Activated T-cell treated with anti-CD3 and anti-CD28 coated beads, Interleukin-2, amount 50 U/mL, for 1 hour (primary cell): ENCODE data around the gene RNU1-2.
"Not testable (repeated sequence)": the region's sequence is repeated elsewhere in the genome, so short reads cannot be mapped to it uniquely, and the experiment has no call there.

Experiments used
- DNase-seq: peaks from one replicate; pipeline ENCODE4 v3.0.0-alpha.2; 2020

Gene RNU1-2

GRCh38 chr1:16911851-16912721, 16.3 kb downstream of the RNU1-2 start:
- DNase-seq, result not testable (repeated sequence)

- not testable (repeated sequence) for DNase-seq
Observed at GRCh38 chr1:16912742-16913141, 17.0 kb downstream of the RNU1-2 start.

- no peak for DNase-seq
Observed at GRCh38 chr1:16913181-16913832, 17.5 kb downstream of the RNU1-2 start.

GRCh38 chr1:16913833-16914662, 18.3 kb downstream of the RNU1-2 start:
- peak; percentile 98 for DNase-seq

- not testable (repeated sequence) for DNase-seq
Observed at GRCh38 chr1:16914928-16915626, 19.3 kb downstream of the RNU1-2 start.

- peak; percentile 17 for DNase-seq
Observed at GRCh38 chr1:16915627-16915973, 19.8 kb downstream of the RNU1-2 start.

DNA sequence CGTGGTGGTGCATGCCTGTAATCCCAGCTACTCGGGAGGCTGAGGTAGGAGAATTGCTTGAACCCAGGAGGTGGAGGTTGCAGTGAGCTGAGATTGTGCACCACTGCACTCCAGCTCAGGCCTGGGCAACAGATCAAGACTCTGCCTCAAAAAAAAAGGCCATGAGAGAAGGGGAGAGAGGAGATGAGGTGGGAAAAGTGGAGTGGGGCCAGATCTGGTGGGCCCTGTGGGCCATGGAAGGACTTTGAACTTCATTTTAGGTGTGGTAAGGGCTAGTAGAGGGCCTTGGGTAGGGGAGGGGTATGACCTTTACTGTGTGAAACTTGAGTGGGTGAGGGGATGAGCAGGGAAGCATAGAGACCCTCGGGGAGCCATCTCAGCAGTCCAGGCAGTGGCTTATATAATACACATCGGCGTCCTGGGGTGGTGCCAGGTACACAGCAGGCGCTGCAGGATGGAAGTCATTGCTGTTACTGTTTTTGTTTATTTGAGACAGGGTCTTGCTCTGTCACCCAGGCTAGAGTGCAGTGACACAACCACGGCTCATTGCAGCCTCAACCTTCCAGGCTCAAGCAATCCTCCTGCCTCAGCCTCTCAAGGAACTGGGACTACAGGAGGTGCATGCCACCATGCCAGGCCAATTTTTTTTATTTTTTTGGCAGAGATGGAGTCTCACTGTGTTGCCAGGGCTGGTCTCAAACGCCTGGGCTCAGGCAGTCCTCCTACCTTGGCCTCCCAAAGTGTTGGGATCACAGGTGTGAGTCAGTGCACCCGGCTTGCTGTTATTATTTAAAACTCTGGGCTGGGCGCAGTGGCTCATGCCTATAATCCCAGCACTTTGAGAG, 20.5 kb downstream of the RNU1-2 start:
- DNase-seq, result not testable (repeated sequence)

DNA sequence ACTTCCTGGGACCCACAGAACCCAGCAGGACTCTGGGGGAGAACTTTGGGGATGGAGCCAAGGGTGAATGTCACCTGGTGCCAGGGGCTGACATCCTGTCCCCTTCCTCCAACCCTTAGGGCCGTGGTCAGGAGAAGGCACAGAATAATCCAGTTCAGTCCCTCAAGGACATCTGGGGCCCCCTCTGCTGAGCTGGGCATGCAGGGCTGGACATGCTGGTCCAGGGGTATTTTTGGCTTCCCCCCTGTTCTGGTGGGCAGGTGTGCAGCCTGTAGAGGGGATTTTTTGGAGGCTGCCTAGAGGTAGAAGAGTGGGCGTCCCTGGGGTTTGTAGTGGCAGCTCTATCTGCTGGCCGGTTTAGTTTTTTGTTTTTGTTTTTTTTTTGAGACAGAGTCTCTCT, 22.6 kb downstream of the RNU1-2 start:
- DNase-seq, result no peak

GRCh38 chr1:16918936-16919665, 23.3 kb downstream of the RNU1-2 start:
- DNase-seq, result not testable (repeated sequence)

DNA sequence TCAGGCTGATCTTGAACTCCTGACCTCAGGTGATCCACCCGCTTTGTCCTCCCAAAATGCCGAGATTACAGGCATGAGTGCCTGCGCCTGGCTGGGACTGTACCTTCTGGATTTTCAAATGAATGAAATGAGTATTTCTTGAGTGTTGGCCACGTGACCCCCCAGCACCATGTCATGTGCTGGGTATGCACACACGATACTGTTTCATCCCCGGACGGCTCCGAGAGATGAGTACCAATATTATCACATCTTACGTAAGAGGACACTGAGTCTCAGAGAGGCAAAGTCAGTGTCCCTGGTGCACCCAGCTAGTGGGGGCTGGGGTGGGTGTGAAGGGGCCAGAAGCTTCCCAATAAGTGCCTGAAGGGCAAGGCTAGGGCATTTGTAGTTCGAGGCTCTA, 25.2 kb downstream of the RNU1-2 start:
- DNase-seq, result no peak

GRCh38 chr1:16921391-16922185, 25.8 kb downstream of the RNU1-2 start, which contains the start of gene CROCC:
TSS of gene CROCC (plus strand) at chr1:16921931. CDS start at chr1:16922019, 88 bp downstream.
- DNase-seq, result peak; percentile 42

DNA sequence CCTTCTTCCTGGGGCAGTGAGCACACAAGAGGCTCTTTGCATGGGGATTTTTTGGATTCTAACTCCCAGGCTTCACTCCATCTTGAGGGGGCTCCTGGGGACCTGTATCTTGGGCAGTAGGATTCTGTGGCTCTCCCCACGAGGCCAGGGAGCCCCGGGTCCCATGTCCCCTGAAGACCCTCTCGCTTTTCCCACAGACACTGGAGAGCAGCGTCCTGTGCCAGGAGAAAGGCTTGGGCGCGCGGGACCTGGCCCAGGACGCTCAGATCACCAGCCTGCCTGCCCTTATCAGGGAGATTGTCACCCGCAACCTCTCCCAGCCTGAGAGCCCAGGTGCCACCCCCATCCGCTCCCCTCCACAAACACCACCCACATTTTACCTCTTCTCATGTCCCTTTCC, 26.7 kb downstream of the RNU1-2 start:
- DNase-seq, result no peak

GRCh38 chr1:16922885-16923431, 27.2 kb downstream of the RNU1-2 start:
- DNase-seq, result no peak

DNA sequence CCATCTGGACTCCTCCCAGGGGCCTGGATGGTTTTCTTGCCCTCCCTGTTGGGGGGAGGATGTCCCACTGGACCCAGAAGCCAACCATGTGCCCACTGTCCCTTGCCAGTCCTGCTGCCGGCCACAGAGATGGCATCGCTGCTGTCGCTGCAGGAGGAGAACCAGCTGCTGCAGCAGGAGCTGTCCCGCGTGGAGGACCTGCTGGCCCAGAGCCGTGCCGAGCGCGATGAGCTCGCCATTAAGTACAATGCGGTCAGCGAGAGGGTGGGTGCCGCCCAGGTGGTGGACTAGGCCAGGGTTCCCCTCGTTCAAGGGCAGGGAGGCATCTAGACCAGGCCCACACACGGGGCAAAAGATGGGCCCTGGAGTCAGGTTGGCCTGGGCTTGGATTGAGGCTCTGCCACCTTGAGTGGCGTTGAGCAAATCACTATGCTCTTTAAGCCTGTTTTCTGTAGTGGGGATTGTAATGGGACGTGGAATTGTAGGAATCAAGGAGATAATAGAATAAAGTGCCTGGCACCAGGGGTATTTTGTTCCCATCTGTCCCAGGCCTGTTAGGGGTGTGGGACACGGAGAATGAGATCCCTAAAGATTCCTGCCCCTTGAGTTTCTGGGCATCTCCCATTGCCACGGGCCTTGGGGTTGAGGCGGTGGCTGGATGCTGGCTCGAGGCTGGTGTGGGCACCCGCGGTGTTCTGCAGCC, 28.6 kb downstream of the RNU1-2 start:
- DNase-seq, result no peak

- no peak for DNase-seq
Observed at GRCh38 chr1:16924919-16925477, 29.2 kb downstream of the RNU1-2 start.

- DNase-seq, result no peak
Observed at GRCh38 chr1:16925635-16926490, 30.1 kb downstream of the RNU1-2 start.

DNA sequence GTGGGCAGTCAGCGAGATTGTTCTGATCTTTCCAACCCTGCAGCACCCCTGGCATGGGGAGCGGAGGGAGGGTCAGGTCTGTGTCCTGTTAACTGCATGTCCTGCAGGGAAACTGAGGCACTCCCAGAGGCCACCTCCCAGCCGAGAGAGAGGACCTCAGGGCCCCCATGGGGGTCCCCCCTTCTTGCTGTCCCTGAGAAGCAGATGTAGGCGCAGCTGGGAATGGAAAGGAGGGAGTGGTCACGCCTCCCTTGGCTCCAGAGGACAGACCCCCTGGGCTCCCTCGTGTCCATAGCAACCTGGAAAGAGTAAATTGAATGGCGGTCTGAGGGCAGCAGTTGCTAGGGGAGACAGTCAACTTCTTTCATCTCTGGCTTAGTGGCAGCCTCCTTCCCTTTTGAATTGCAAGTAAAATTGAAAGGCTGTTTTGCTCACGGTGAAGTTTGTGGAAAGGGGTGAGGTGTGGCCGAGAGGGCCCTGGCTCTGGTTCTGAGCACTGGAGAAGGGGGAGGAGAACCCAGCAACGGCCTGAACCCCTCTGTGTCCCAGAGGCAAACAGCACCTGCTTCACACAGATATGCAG, 30.8 kb downstream of the RNU1-2 start:
- DNase-seq, result no peak
